NCI-H1436 treated with DMSO at 0.1 percent for 48 hours (cell line): ENCODE results near the gene GPR152.

Experiments
- DNase-seq: peaks from one replicate; lab custom pipeline; 2025; lab: John Stamatoyannopoulos, UW

GPR152 gene

DNA sequence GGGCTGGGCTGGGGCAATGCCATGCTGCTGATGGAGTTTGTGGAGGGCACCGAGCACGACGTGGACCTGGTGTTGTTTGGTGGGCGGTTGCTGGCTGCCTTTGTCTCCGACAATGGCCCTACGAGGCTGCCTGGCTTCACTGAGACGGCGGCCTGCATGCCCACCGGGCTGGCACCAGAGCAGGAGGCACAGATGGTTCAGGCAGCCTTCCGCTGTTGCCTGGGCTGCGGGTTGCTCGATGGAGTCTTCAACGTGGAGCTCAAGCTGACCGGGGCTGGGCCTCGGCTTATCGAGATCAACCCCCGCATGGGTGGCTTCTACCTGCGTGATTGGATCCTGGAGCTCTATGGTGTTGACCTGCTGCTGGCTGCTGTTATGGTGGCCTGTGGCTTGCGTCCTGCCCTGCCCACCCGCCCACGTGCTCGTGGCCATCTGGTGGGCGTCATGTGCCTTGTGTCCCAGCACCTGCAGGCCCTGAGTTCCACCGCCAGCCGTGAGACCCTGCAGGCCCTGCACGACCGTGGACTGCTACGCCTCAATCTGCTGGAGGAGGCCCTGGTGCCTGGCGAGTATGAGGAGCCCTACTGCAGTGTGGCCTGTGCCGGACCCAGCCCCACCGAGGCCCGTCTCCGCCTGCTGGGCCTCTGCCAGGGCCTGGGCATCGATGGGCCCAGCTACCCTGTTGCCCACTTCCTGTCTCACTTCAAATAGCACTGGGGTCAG, 28.5 kb downstream of the GPR152 start:
- no peak for DNase-seq

DNA sequence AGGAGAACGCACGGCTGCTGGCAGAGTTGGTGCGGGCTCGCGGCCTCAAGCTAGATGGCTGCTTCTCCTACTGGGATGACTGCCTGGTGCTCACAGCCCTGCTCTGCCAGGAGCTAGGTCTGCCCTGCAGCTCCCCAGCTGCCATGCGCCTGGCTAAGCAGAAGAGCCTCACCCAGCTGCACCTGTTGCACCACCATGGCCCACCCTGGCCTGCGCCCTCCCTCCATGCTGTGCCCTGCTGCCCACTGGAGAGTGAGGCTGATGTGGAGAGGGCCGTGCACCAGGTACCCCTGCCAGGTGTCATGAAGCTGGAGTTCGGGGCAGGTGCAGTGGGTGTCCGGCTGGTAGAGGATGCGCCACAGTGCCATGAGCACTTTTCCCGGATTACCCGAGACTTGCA, 29.1 kb downstream of the GPR152 start:
- DNase-seq: no peak

DNA sequence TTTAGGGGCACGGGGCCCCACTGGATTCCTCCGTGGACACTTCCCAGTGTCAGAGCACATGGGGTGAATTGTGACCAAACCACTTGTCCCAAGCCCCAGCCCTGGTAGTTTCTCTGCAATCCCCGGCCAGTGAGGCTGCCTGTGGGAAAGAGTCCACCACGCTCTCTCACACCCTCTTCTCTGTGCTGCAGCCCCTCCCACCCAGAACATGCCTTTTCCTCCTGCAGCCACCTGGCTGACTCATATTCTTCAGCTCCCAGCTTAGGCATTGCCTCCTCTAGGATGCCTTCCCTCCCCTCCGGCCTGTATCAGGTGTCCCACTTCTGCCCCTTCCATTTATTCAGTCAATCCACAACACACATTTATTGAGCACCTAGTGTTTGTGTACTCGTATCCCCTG, 29.6 kb downstream of the GPR152 start:
- DNase-seq: no peak

DNA sequence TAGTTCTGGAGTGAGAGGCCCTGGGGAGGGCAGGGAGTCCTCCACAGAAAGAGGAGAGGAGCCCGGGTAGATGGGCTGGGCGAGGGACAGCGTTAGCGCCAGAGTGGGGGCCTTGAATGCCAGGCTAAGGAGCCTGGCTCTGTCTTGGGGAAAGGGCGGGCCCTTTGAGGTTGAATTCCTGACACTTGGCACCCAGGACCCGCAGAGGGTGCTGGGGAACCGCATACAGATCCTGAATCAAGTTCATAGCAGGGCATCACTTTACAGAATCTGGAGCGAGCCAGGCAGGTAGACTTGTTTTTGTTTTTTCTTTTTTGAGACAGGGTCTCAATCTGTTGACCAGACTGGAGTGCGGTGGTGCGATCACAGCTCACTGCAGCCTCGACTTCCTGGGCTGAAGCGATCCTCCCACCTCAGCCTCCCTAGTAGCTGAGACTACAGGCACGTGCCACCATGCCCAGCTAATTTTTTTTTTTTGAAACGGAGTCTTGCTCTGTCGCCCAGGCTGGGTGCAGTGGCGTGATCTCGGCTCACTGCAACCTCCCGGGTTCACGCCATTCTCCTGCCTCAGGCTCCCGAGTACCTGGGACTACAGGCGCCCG, 31.0 kb downstream of the GPR152 start:
- DNase-seq: no peak

DNA sequence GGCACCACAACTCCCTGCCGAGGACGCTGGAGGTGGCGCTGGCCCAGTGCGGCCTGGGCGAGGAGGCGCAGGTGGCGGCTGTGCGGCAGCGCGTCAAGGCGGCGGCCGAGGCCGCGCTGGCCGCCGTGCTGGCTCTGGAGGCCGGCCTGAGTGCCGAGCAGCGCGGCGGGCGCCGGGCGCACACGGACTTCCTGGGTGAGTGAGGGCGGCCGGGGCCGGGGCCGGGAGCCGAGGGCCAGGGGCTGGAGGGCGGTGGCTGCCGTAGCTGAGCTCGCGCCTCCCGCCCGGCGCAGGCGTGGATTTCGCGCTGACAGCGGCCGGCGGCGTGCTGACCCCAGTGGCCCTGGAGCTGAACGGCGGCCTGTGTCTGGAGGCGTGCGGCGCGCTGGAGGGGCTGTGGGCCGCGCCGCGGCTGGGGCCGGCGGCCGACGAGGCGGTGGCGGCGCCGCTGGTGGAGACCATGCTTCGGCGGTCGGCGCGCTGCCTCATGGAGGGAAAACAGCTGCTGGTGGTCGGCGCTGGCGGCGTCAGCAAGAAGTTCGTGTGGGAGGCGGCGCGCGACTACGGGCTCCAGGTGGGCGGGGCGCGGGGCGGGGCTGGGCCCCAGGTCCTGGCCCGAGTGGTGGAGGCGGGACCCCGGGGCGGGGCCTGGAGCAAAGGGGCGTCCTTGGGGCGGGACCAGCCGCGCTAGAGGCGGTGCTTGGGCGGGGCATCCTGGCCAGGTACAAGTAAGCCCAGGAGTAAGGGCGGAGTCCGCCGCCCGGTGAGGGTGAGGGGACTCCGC, 31.7 kb downstream of the GPR152 start:
- DNase-seq: peak; percentile 49

DNA sequence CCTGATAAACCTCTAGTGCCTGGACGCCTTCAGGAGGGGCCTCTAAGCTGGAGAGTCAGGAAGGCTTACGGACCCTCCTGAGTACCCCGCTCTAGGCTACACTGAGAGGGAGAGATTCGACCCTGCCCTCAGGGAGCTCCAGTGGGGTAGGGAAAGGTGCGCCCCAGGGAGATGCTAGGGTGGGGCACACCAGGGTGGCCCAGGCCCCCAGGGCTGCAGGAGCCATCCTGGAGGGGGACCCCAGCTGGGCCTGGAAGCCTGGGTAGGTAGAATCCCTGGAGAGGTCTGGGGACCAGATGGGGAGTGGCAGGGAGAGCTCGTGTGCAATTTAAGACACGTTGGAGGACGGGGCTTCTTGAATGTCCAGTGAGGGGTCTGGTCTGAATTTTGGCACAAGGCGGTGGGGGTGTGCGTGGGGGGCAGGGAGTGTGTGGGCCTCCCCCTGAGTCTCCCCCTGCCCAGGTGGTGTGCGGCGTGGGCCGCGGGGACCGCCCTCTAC, 32.3 kb downstream of the GPR152 start:
- DNase-seq: no peak

DNA sequence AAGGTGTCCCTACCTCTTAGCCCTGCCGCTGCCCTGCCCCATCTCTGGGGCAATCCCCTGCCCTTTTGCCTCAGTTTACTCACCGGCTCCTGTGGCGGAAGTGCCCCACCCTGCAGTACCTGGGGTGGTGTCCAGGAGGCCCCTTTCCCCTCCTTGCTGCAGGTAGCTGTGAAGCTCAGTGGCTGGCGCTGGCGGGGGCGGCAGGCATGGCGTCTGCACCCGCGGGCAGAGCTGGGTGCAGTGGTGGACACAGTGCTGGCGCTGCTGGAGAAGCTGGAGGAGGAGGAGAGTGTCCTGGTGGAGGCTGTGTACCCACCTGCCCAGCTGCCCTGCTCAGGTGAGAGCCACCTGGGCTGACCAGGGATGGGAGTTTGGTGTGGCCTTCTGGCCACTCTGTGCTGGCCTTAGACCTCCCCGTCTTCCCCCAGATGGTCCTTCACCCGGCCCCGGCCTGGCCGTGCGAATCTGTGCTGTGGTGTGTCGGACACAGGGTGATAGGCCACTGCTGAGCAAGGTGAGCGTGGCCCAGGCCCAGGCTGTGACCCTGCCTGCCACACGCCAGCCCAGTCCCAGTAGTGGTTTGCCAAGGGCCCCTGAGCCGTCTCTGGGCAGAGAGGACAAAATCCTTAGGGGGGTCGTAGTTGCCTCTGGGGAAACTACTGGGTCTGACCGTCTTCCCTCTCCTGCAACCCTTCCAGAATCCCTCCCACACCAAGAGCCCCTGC, 33.0 kb downstream of the GPR152 start:
- DNase-seq: no peak

DNA sequence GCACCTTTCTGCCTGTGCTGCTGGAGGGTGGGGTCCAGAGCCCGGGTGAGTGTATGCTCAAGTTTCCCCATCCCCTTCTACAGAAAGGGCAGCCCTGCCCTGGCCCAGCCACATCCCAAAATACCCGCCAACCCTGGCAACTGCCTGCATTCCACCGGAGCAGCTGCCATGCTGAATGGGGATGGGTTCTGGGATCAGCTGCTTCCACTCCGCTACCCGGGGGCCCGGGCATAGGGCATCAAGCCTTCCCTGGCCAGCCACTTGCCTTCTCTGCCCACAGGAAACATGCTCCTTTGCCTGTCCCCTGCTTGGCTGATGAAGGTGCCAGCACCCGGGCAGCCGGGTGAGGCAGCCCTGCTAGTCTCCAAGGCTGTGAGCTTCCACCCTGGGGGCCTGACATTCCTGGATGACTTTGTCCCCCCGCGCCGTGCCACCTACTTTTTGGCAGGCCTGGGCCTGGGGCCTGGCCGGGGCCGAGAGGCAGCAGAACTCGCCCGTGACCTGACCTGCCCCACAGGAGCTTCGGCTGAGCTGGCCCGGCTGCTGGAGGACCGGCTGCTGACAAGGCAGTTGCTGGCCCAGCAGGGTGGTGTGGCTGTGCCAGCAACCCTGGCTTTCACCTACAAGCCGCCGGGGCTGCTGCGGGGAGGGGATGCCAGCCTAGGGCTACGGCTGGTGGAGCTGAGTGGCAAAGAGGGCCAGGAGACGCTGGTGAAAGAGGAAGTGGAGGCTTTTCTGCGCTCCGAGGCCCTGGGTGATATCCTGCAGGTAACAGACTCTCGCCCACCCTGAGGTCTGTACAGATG, 33.9 kb downstream of the GPR152 start:
- DNase-seq: no peak

DNA sequence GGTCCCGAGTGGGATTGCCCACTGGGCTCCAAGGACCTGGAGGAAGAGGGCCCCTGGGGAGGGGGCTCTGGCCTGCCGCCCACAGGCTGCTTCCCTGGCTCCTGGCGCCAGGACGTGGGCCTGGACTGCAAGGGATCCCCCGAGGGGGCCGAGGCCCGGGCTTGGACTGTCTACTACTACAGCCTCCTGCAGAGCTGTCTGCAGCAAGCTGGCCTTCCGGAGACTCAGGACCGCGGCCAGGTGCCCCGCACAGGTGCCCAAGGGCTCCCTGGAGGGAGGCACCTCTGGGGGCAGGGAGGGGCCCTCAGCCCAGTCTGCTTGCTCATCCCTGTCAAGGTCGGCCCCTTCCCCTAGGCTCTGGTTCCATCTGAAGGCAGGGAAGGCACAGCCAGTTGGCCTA, 35.1 kb downstream of the GPR152 start:
- DNase-seq: no peak

DNA sequence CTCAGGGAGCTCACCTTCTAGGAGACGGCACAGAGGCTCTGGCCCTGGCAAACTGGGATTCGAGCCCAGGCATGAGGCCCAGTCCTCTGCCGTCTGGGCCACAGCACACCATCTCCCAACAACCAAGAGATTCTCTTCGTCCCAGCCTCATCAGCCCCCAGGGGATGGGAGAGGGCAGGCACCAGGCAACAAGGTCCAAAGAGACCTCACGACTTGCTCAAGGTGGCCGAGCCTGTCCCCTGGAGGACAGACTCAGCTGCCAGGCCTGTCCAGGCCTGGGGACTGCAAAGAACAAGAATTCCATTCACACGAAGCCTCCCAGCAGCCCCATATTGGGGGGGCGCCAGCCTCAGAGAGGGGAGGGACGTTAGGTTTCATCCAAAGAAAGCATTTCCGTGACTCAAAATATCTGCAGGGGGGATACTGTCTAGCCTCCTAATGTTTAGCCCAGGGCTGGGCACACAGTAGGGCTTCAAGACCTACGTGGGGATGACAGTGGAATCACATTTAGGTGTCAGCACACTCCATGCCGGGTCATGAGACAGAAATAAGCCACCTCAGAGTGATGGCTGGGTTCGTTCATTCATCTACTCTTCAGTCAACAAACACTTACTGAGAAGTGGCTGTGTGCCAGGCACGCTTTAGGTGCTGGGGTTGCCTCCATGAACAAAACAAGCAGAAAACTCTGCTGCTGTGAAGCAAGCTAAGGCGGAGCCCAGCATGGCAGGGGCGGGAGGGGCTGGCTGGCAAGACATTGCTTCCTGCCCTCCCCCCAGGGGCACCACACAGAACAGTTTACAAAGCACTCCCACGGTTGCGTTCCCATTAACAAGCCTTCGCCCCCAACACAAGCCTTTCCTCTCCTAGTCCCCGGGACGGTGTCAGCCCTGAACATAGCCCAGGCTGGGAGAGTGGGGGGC, 35.9 kb downstream of the GPR152 start:
- peak; percentile 49 for DNase-seq

DNA sequence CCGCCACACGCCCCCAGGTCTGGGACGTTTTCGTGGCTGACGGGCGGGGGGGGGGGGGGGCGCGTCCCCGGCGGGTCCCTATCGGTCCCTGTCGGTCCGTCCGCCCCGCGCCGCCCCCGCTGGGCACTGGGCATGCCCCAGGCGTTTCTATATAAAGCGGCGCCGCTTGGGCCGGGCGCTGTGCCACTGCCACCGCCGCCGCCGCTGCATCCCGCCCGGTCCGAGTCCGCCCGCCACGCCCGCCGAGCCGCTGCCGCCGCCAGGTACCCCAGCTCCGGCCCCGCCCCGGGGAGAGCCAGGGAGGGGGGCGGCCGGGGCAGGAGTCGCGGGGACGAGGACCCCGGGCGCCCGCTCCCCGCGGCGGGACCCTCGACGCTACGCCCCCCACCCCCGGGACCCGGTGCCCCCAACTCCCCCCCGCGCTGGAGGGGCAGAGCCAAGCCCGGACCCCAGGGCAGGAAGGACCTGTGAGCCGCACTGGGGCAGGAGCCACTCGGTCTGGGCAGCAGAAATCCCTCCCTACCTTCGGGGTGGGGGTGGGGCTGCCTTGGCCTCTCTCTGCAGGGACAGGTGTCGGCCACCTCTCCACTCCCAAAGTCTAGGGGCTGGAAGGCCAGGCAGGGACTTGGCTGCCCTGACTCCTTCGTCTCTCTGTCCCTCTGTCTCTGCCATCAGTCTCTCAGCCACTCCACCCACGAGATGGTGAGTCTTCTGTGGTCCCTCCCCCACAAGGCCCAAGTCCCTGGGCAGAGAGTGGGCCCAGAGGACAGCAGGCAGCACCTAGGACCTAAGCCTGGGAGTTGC, 36.8 kb downstream of the GPR152 start, which contains the start of gene CARNS1:
Gene CARNS1 (plus strand): TSS at position 178 of the 804 bp plus-strand sequence. CDS start 522 bp downstream, at position 700.
- DNase-seq: no peak

DNA sequence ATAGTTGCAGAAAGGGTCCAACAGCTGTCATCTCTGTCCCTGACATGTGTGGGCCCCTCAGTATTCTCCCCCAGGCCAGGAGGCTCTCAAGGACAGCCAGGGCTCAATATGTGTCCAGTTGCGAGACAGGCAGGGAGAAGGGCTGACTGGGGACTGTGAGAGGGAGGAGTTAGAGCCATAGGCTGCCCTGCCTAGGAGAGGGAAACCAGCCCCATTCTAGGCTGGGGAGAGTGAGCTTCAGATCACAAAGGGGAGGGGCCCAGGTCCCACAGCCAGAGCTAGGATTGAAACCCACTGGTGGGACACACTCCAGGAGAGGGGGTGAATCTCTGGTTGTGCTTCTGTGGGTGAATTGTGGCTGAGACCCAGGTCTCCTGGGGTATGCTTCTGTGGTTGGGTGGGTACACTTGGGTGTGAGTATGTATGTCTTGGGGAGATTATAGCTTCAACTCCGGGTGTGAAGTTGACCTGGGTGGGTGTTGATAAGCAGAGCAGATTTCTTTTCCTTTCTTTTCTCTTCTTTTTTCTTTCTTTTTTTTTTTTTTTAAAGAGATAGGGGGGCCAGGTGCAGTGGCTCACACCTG, 39.2 kb downstream of the GPR152 start:
- DNase-seq: no peak

DNA sequence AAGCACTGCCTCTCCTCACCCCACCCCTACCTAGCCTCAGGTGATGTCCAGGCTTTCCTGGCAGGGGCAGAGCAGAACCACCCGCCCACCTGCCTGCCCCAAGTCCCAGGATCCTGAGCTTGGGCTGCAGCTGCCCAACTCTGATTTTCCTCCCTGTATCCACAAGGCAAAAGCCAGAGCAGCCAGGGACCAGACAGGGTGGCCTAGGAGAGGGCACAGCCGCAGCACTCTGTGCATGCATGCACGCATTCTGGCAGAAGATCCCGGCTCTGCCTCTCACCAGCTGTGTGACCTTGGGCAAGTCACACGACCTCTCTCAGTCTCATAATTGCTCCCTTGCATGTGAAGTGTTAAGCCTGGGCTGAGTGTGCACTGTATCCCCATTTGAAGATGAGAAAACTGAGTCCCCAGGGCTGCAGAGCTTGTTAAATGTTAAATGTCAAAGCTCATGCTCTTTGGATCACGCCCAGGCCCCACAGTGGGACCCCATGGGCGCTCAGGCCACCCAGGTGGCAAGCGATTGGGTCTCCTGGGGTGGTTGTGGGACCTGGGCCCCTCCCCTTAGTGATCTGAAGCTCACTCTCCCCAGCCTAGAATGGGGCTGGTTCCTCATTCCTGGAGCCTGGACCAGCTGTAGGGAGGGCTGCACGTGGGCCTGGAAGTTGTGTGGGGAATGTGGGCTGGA, 39.9 kb downstream of the GPR152 start:
- DNase-seq: no peak

DNA sequence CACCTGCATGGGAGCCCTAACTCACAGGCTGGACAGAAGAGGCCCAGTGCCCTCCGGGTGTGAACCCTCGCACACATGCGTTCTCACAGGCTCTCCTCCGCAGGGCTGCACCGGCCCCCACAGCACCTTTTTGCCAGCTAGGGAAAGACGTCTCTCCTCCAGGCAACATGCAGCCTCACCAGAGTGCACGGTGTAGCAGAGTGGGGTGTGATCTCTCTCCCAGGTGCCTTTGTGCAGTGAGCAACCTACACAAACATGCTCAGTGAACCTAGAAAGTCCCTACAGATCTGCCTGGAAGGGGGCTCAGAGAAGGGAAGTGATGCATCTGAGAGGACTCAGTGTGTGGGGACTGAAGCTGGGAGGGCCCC, 40.8 kb downstream of the GPR152 start:
- no peak for DNase-seq

DNA sequence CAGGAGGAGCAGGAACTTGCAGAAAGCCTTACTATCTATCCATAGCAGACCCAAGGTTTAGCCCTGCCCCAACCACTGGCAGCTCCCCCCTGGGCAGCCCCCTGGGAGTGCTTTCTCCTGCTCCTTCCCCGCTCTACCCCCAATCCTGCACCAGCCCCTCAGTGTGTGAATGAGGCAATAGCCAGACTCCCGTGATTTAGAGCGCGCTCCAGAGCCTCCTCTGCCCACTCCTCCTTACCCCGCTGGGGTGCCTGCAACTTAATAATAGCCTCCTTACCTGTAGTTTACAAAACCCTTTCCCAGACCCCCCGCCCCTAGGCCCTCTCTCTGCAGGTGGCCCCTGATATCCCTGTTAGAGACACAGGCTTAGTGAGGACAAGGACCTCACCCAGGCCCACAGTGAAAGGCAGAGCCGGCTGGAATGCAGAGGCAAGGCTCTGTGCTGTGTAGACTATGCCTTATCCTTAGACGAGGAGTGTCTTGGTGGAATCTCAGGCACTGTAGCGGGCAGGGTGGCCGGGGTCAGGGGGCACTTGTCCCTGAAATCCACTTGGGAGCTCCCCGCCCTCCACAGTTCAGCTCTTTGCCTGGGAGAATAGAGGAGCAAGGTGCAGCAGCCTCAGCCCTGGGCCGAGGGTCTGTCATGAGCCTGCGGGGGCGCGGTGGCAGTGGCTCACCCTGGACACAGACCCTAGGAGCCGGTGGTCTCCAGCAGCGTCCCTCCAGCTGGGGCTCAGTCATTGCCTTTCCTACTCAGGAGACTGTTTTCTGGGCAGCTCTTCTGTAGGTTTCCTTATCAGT, 41.3 kb downstream of the GPR152 start:
- no peak for DNase-seq

DNA sequence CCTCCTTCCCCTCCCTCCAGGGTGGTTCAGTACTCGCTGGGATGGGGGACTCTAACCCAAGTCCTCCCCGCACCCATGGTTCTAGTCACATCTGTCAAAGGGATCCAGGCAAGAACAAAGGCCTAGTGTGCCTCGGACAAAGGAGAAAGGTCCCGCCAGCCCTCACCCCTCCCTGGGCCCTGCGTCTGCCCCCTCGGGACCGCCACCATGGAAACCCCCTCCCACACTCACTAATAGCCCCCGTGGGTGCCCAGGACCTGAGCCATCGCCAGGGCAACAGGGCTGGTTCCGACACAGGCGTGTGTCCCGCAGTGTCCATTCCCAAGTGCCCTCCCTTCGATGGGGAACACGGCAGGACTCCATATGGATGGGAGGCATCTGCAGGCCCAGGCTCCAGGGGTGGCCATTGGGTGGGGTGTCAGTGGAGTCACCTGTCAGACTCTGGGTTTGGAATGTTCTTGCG, 42.1 kb downstream of the GPR152 start:
- no peak for DNase-seq

DNA sequence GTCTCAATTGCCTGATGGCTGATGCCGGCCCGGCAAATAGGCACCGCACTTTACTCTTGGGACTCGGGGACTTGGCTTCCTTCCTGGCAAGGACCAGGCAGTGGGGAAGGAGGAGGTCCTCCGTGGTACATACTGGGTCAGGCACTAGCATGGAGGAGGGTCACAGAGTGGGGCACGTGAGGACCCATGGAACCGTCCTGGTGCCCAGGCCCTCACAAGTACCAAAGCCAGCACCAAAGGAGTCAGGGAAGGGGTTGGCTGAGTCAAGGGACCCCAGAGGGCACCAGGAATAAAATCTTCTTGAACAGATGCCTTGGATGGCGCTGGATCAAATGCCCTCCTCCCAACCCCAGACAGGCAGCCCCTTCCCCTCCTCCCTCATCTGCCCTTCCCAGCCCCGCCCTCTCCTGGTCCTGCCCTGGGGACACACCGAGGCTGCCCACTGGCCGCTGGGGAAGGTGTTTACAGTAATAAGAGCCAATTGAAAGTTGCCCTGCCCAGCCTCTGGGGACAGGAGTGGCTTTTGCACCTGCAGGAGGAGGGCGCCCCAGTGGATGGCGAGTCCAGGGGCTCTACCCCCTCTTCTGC, 42.7 kb downstream of the GPR152 start:
- DNase-seq: peak; percentile 63
